Small intestine (tissue), 7 donors: ENCODE results near the gene PPARGC1A. TPM values are rescaled to one million over a fixed set of nuclear protein-coding genes. Genes with fewer than 3 reads are reported as not detected.

ENCODE experiments used
- DNase-seq, 2 donors: peaks; one replicate each; pipeline versions ENCODE4 v3.0.0 to v3.0.0-alpha.2; 2013
- FAIRE-seq: peaks from 2 replicates; lab custom pipeline; 2012; peaks lifted over from hg19 to GRCh38; lab: Jason Lieb, UNC
- H3K27ac ChIP-seq, 3 donors: one replicate each; pipeline ENCODE4 v1.5.1; 2013; ENCODE audit warnings: low read length in 2 of 3, mild to moderate bottlenecking in 2 of 3, control low read depth in 1 of 3, inconsistent platforms in 1 of 3, low read depth in 1 of 3, moderate library complexity in 1 of 3
- H3K27me3 ChIP-seq, 3 donors: one replicate each; pipeline ENCODE4 v1.6.1; 2013; ENCODE audit warnings: low read length in 3 of 3, inconsistent platforms in 1 of 3; ENCODE audit not compliant: control insufficient read depth in 3 of 3, insufficient read depth in 3 of 3
- H3K36me3 ChIP-seq, 3 donors: one replicate each; pipeline ENCODE4 v1.6.1; 2013; ENCODE audit warnings: low read length in 3 of 3, inconsistent platforms in 1 of 3, low read depth in 1 of 3, mild to moderate bottlenecking in 1 of 3, moderate library complexity in 1 of 3; ENCODE audit not compliant: control insufficient read depth in 3 of 3, insufficient read depth in 2 of 3
- H3K4me1 ChIP-seq, 3 donors: one replicate each; pipeline ENCODE4 v1.6.1; 2013; ENCODE audit warnings: low read length in 2 of 3, inconsistent platforms in 1 of 3, low read depth in 1 of 3, mild to moderate bottlenecking in 1 of 3, moderate library complexity in 1 of 3; ENCODE audit not compliant: control insufficient read depth in 3 of 3, insufficient read depth in 2 of 3
- H3K4me3 ChIP-seq, 3 donors: one replicate each; pipeline ENCODE4 v1.5.1; 2013; ENCODE audit warnings: low read length in 3 of 3, control low read depth in 1 of 3, inconsistent platforms in 1 of 3, low read depth in 1 of 3, mild to moderate bottlenecking in 1 of 3, moderate library complexity in 1 of 3
- H3K9me3 ChIP-seq, 2 donors: one replicate each; pipeline ENCODE4 v1.6.1; 2013; ENCODE audit warnings: low read depth in 1 of 2, low read length in 1 of 2; ENCODE audit not compliant: control insufficient read depth in 2 of 2, insufficient read depth in 1 of 2
- WGBS, 3 donors: extraction: QIAGEN DNeasy Blood & Tissue Kit; methylation state at CpG; one replicate each; pipeline ENCODE4 v1.1.7; 2013; 5-methylcytosine and 5-hydroxymethylcytosine counted together
- polyA plus RNA-seq, 4 donors: library from polyadenylated mRNA; stranded (reverse) in 3 of 4; unstranded in 1 of 4; fragments of 200-250 nt in 3 of 4; fragments of 120-200 nt in 1 of 4; gene quantifications; one replicate each; pipeline versions ENCODE4 v1.2.1 to v1.2.3, GENCODE V29; 2013
- donor health status: healthy with polysubstance abuse.
- donor health status: control.
- donor health status: control.
- donor health status: Bipolar disorder and iron deficiency.
- donor health status: healthy.

Gene PPARGC1A
- polyA plus RNA-seq, 4 donors, result 2.6 to 8.1 (median 5.1) TPM

- Histone ChIP-seq H3K36me3 (peaks cover 0 to 12% (median 0%) of the 10 kb centered on the region in 3 donors), H3K9me3 (no peaks in the 10 kb centered on the region), H3K4me1 (no peaks in the 10 kb centered on the region), H3K27ac (no peak overlapping the region), H3K4me3 (no peak overlapping the region), H3K27me3 (no peaks in the 10 kb centered on the region)
- DNase-seq, result no peak
- FAIRE-seq, result no peak
- WGBS, 3 donors, result 94 to 98% (median 95%) methylated on average over 2 of the region's 2 CpGs
These were observed 78.7 kb downstream of the PPARGC1A start for GRCh38 chr4:23811161-23811560.

GRCh38 chr4:23805450-23805851, 84.4 kb downstream of the PPARGC1A start:
- FAIRE-seq (no peak), DNase-seq (no peak)
- H3K9me3 ChIP-seq, result no peaks in the 10 kb centered on the region
- H3K4me3 ChIP-seq, result no peak overlapping the region
- H3K4me1 ChIP-seq, result no peaks in the 10 kb centered on the region
- H3K36me3 ChIP-seq, result peaks cover 0 to 8% (median 0%) of the 10 kb centered on the region in 3 donors
- H3K27ac ChIP-seq, result no peak overlapping the region
- H3K27me3 ChIP-seq, result no peaks in the 10 kb centered on the region
- 71 to 91% (median 80%) methylated on average over 5 of the region's 5 CpGs for WGBS, 3 donors

- H3K27ac ChIP-seq, result no peak overlapping the region
- DNase-seq (no peak), FAIRE-seq (no peak)
- peaks cover 0 to 3% of the 10 kb centered on the region in 2 donors for H3K9me3 ChIP-seq
- peaks cover 0 to 2% (median 0%) of the 10 kb centered on the region in 3 donors for H3K36me3 ChIP-seq
- H3K4me1 ChIP-seq, result peaks cover 0 to 3% (median 0%) of the 10 kb centered on the region in 3 donors
- no peak overlapping the region for H3K4me3 ChIP-seq
- 77 to 86% (median 81%) methylated on average over 5 of the region's 5 CpGs for WGBS, 3 donors
- no peaks in the 10 kb centered on the region for H3K27me3 ChIP-seq
These were observed 100.1 kb downstream of the PPARGC1A start for GRCh38 chr4:23789762-23790161.

GRCh38 chr4:23788460-23788859, 101.4 kb downstream of the PPARGC1A start:
- WGBS, 3 donors, result 5 to 25% (median 7%) methylated on average over 5 of the region's 5 CpGs
- peak overlapping the region in 2 of 3 donors; percentile 7 to 16 for H3K27ac ChIP-seq

GRCh38 chr4:23788027-23788426, 101.8 kb downstream of the PPARGC1A start:
- Histone ChIP-seq H3K36me3 (no peaks in the 10 kb centered on the region), H3K9me3 (peaks cover 0 to 3% of the 10 kb centered on the region in 2 donors), H3K4me3 (no peak overlapping the region), H3K27me3 (no peaks in the 10 kb centered on the region), H3K27ac (peak overlapping the region in 2 of 3 donors; percentile 7 to 16), H3K4me1 (peaks cover 0 to 3% (median 0%) of the 10 kb centered on the region in 3 donors)
- no peak for FAIRE-seq
- DNase-seq, result no peak
- 16 to 67% (median 30%) methylated on average over 3 of the region's 3 CpGs for WGBS, 3 donors

More at GRCh38 chr4:23788460-23788859, 101.4 kb downstream of the PPARGC1A start:
- FAIRE-seq, result peak; percentile 92
- Histone ChIP-seq H3K4me3 (no peak overlapping the region), H3K9me3 (peaks cover 0 to 3% of the 10 kb centered on the region in 2 donors), H3K4me1 (peaks cover 0 to 3% (median 0%) of the 10 kb centered on the region in 3 donors), H3K27me3 (no peaks in the 10 kb centered on the region), H3K36me3 (peaks cover 0 to 2% (median 0%) of the 10 kb centered on the region in 3 donors)
- peak; percentile 36 to 99 for DNase-seq

- WGBS, 3 donors, result 57 to 61% (median 58%) methylated on average over 6 of the region's 6 CpGs
- Histone ChIP-seq H3K27me3 (no peaks in the 10 kb centered on the region), H3K27ac (no peak overlapping the region), H3K4me1 (no peaks in the 10 kb centered on the region), H3K4me3 (no peak overlapping the region), H3K9me3 (peaks cover 0 to 3% of the 10 kb centered on the region in 2 donors), H3K36me3 (peaks cover 0 to 2% (median 0%) of the 10 kb centered on the region in 3 donors)
- peak; percentile 39 to 87 for DNase-seq
- no peak for FAIRE-seq
These were observed 106.9 kb downstream of the PPARGC1A start for GRCh38 chr4:23782778-23783437.

- Histone ChIP-seq H3K27me3 (no peaks in the 10 kb centered on the region), H3K36me3 (peaks cover 0 to 2% (median 0%) of the 10 kb centered on the region in 3 donors), H3K27ac (no peak overlapping the region), H3K4me3 (no peak overlapping the region), H3K4me1 (no peaks in the 10 kb centered on the region), H3K9me3 (no peaks in the 10 kb centered on the region)
- DNase-seq (no peak), FAIRE-seq (no peak)
- 86 to 92% (median 87%) methylated on average over 7 of the region's 7 CpGs for WGBS, 3 donors
These were observed 110.0 kb downstream of the PPARGC1A start for GRCh38 chr4:23779839-23780238.

- Histone ChIP-seq H3K9me3 (no peaks in the 10 kb centered on the region), H3K27me3 (no peaks in the 10 kb centered on the region), H3K36me3 (peaks cover 0 to 2% (median 0%) of the 10 kb centered on the region in 3 donors), H3K4me1 (no peaks in the 10 kb centered on the region), H3K27ac (no peak overlapping the region), H3K4me3 (no peak overlapping the region)
- FAIRE-seq (no peak), DNase-seq (no peak)
- WGBS, 3 donors, result 74 to 80% (median 76%) methylated on average over 6 of the region's 6 CpGs
These were observed 110.4 kb downstream of the PPARGC1A start for GRCh38 chr4:23779422-23779821.
